ENCODE results near the gene SLC2A9.

DNA sequence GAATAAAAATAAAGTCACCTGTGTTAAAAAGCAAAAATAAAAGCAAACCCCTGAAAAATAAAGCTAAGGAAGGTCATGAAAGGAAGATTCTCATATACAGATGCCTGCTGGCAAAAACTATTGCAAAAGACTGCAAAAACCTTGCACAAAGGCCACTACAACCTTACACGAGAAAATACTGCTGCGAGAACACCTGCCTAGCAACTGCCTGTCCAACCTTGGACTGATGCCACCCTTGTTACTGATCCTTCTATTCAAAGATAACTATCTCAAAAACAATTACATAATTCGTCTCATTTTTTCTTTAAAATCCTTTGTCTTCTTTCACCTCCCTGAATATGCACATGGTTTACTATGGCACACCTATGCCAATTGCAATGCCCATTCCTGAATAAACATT is 49.6 kb downstream of the SLC2A9 start:
- TF ChIP-seq POLR2AphosphoS5 (IDR thresholded peaks at IDR 0.05) (no peak), TAF1 (IDR thresholded peaks at IDR 0.05; ENCODE audit: low read depth) (no peak), SMC3 (conservative IDR thresholded peaks at IDR 0.05; ENCODE audit: poor library complexity) (no peak)
- TF ChIP-seq, protein P1, sequence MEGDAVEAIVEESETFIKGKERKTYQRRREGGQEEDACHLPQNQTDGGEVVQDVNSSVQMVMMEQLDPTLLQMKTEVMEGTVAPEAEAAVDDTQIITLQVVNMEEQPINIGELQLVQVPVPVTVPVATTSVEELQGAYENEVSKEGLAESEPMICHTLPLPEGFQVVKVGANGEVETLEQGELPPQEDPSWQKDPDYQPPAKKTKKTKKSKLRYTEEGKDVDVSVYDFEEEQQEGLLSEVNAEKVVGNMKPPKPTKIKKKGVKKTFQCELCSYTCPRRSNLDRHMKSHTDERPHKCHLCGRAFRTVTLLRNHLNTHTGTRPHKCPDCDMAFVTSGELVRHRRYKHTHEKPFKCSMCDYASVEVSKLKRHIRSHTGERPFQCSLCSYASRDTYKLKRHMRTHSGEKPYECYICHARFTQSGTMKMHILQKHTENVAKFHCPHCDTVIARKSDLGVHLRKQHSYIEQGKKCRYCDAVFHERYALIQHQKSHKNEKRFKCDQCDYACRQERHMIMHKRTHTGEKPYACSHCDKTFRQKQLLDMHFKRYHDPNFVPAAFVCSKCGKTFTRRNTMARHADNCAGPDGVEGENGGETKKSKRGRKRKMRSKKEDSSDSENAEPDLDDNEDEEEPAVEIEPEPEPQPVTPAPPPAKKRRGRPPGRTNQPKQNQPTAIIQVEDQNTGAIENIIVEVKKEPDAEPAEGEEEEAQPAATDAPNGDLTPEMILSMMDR (IDR thresholded peaks at IDR 0.05; ENCODE audit: poor library complexity, severe bottlenecking), result no peak
